Islet precursor cell (in vitro differentiated cells): ENCODE results near the gene CCL14.

ENCODE experiments used
- DNase-seq: peaks from one replicate; pipeline ENCODE4 v3.0.0-alpha.2; 2018

The CCL14 gene

GRCh38 chr17:35988164-35988563 is 1.6 kb upstream of the CCL14 start:
- DNase-seq = no peak

GRCh38 chr17:35984140-35984539 is 2.4 kb downstream of the CCL14 start:
- no peak for DNase-seq

GRCh38 chr17:35982409-35983191 is 3.9 kb downstream of the CCL14 start:
- no peak for DNase-seq

- DNase-seq = no peak
These were observed 4.6 kb downstream of the CCL14 start for GRCh38 chr17:35981908-35982330.

GRCh38 chr17:35981246-35981645 is 5.3 kb downstream of the CCL14 start, which contains the start of gene CCL16:
CCL16 (minus strand) TSS chr17:35981497; CDS start chr17:35981420, 77 bp downstream.
- no peak for DNase-seq

GRCh38 chr17:35978346-35978745 is 8.2 kb downstream of the CCL14 start:
- DNase-seq = no peak

- no peak for DNase-seq
These were observed 9.0 kb downstream of the CCL14 start for GRCh38 chr17:35977509-35977908.

GRCh38 chr17:35973333-35974260 is 12.9 kb downstream of the CCL14 start:
- DNase-seq = no peak

- no peak for DNase-seq
These were observed 13.6 kb downstream of the CCL14 start for GRCh38 chr17:35972945-35973332.

GRCh38 chr17:35972535-35972934 is 14.0 kb downstream of the CCL14 start:
- DNase-seq = no peak

- no peak for DNase-seq
These were observed 14.5 kb downstream of the CCL14 start for GRCh38 chr17:35972066-35972465.

- peak; percentile 92 for DNase-seq
These were observed 16.8 kb downstream of the CCL14 start for GRCh38 chr17:35969558-35970380.

GRCh38 chr17:35968520-35969054 is 17.9 kb downstream of the CCL14 start:
- DNase-seq = no peak

GRCh38 chr17:35965272-35965671 is 21.3 kb downstream of the CCL14 start:
- no peak for DNase-seq

- DNase-seq = no peak
These were observed 22.9 kb downstream of the CCL14 start for GRCh38 chr17:35963663-35964062.

- DNase-seq = no peak
These were observed 32.8 kb downstream of the CCL14 start for GRCh38 chr17:35953720-35954119.

GRCh38 chr17:35949401-35949800 is 37.1 kb downstream of the CCL14 start:
- DNase-seq = no peak

- no peak for DNase-seq
These were observed 38.4 kb downstream of the CCL14 start for GRCh38 chr17:35948092-35948491.

GRCh38 chr17:35947156-35947585 is 39.4 kb downstream of the CCL14 start:
- peak; percentile 86 for DNase-seq

GRCh38 chr17:35944151-35944550 is 42.4 kb downstream of the CCL14 start:
- no peak for DNase-seq

GRCh38 chr17:35943537-35943936 is 43.0 kb downstream of the CCL14 start, which contains the start of gene LYZL6:
LYZL6 (minus strand) TSS chr17:35943713; CDS start chr17:35939356, 4,357 bp downstream.
- DNase-seq = no peak

- no peak for DNase-seq
These were observed 43.8 kb downstream of the CCL14 start for GRCh38 chr17:35942588-35943186.
